H9 (cell line): ENCODE results near the gene TRPM3. TPM values are rescaled to one million over a fixed set of nuclear protein-coding genes. Genes with fewer than 3 reads are reported as not detected.

Source experiments
- DNase-seq: peaks from one replicate; pipeline ENCODE4 v3.0.0-alpha.2; 2017
- H2AFZ ChIP-seq: one replicate; pipeline ENCODE4 v1.6.1; 2013; ENCODE audit warnings: mild to moderate bottlenecking, low read length, control low read depth, moderate library complexity
- H2AK5ac ChIP-seq: 2 replicates; pipeline ENCODE4 v1.6.1; 2013; ENCODE audit warnings: low read length, control low read depth, mixed read lengths; ENCODE audit not compliant: insufficient read length
- H2BK120ac ChIP-seq: one replicate; pipeline ENCODE4 v1.6.1; 2013; ENCODE audit warnings: low read depth, mild to moderate bottlenecking, low read length, control low read depth, inconsistent platforms; ENCODE audit not compliant: poor library complexity, severe bottlenecking
- H2BK12ac ChIP-seq: 2 replicates; pipeline ENCODE4 v1.6.1; 2013; ENCODE audit warnings: low read length, control low read depth, mixed read lengths, low read depth; ENCODE audit not compliant: insufficient read length
- H2BK15ac ChIP-seq: 2 replicates; pipeline ENCODE4 v1.6.1; 2013; ENCODE audit warnings: low read depth, low read length, control low read depth
- H2BK20ac ChIP-seq: one replicate; pipeline ENCODE4 v1.6.1; 2013; ENCODE audit warnings: low read depth, mild to moderate bottlenecking, low read length, control low read depth, inconsistent platforms; ENCODE audit not compliant: poor library complexity, severe bottlenecking
- H2BK5ac ChIP-seq: 2 replicates; pipeline ENCODE4 v1.6.1; 2013; ENCODE audit warnings: low read length, control low read depth, mixed read lengths; ENCODE audit not compliant: insufficient read length
- H3K14ac ChIP-seq: 2 replicates; pipeline ENCODE4 v1.6.1; 2013; ENCODE audit warnings: low read length, control low read depth; ENCODE audit not compliant: insufficient read depth
- H3K18ac ChIP-seq: 2 replicates; pipeline ENCODE4 v1.6.1; 2013; ENCODE audit warnings: low read depth, mild to moderate bottlenecking, mixed read lengths, low read length, control low read depth; ENCODE audit not compliant: insufficient read length
- H3K23ac ChIP-seq: 2 replicates; pipeline ENCODE4 v1.6.1; 2013; ENCODE audit warnings: low read length, control low read depth, mixed read lengths, low read depth; ENCODE audit not compliant: insufficient read length
- H3K23me2 ChIP-seq: 2 replicates; pipeline ENCODE4 v1.6.1; 2013; ENCODE audit warnings: low read depth, mild to moderate bottlenecking, mixed read lengths, low read length, control low read depth; ENCODE audit not compliant: insufficient read length, poor library complexity, severe bottlenecking
- H3K27ac ChIP-seq: 2 replicates; pipeline ENCODE4 v1.5.1; 2013; ENCODE audit warnings: low read length, control low read depth, mixed read lengths, low read depth; ENCODE audit not compliant: insufficient read length
- H3K27me3 ChIP-seq: 2 replicates; pipeline ENCODE4 v1.6.1; 2013; ENCODE audit warnings: low read length, control low read depth, inconsistent platforms; ENCODE audit not compliant: insufficient read depth
- H3K4ac ChIP-seq: 2 replicates; pipeline ENCODE4 v1.6.1; 2013; ENCODE audit warnings: low read depth, mild to moderate bottlenecking, control low read depth, inconsistent platforms, low read length, moderate library complexity
- H3K4me1 ChIP-seq: 2 replicates; pipeline ENCODE4 v1.6.1; 2013; ENCODE audit warnings: low read length, control low read depth, inconsistent platforms; ENCODE audit not compliant: insufficient read depth
- H3K4me2 ChIP-seq: 2 replicates; pipeline ENCODE4 v1.6.1; 2013; ENCODE audit warnings: low read length, control low read depth, mixed read lengths; ENCODE audit not compliant: insufficient read length, insufficient read depth
- H3K56ac ChIP-seq: 2 replicates; pipeline ENCODE4 v1.6.1; 2013; ENCODE audit warnings: low read depth, mild to moderate bottlenecking, mixed read lengths, low read length, control low read depth; ENCODE audit not compliant: insufficient read length
- H3K79me1 ChIP-seq: 2 replicates; pipeline ENCODE4 v1.6.1; 2013; ENCODE audit warnings: low read depth, mild to moderate bottlenecking, moderate library complexity, low read length, control low read depth, inconsistent platforms; ENCODE audit not compliant: insufficient read depth, poor library complexity, severe bottlenecking
- H3K79me2 ChIP-seq: 2 replicates; pipeline ENCODE4 v1.6.1; 2013; ENCODE audit warnings: low read length, control low read depth, inconsistent platforms; ENCODE audit not compliant: insufficient read depth
- H3K9ac ChIP-seq: 2 replicates; pipeline ENCODE4 v1.6.1; 2013; ENCODE audit warnings: low read length, control low read depth, mixed read lengths; ENCODE audit not compliant: insufficient read length; ENCODE audit errors: extremely low read depth
- H3K9me3 ChIP-seq: one replicate; pipeline ENCODE4 v1.6.1; 2013; ENCODE audit warnings: low read depth, low read length, inconsistent platforms; ENCODE audit not compliant: control insufficient read depth
- H3T11ph ChIP-seq: one replicate; pipeline ENCODE4 v1.6.1; 2013; ENCODE audit warnings: mild to moderate bottlenecking, low read length, control low read depth, inconsistent platforms
- H4K20me1 ChIP-seq: one replicate; pipeline ENCODE4 v1.6.1; 2013; ENCODE audit not compliant: control insufficient read depth, insufficient read length, insufficient read depth
- H4K5ac ChIP-seq: 2 replicates; pipeline ENCODE4 v1.6.1; 2013; ENCODE audit warnings: low read depth, mild to moderate bottlenecking, mixed read lengths, low read length, control low read depth; ENCODE audit not compliant: insufficient read length
- H4K8ac ChIP-seq: replicated peaks from 2 replicates; pipeline ENCODE4 v1.6.1; 2013; ENCODE audit warnings: low read length, control low read depth, mixed read lengths, low read depth; ENCODE audit not compliant: insufficient read length
- H4K91ac ChIP-seq: 2 replicates; pipeline ENCODE4 v1.6.1; 2013; ENCODE audit warnings: low read depth, mild to moderate bottlenecking, moderate library complexity, mixed read lengths, low read length, control low read depth; ENCODE audit not compliant: insufficient read length
- H3K27ac Mint-ChIP-seq, 3 experiments: 2 replicates in 2 of 3; 3 replicates in 1 of 3; pipeline ENCODE4 v1.8.0; 2020 to 2021; ENCODE audit warnings: mixed read lengths in 3 of 3, mild to moderate bottlenecking in 1 of 3, moderate library complexity in 1 of 3
- H3K27me3 Mint-ChIP-seq: 2 replicates; pipeline ENCODE4 v1.8.0; 2021; ENCODE audit warnings: low read depth, mild to moderate bottlenecking, moderate library complexity, mixed read lengths
- H3K36me3 Mint-ChIP-seq, 3 experiments: 2 replicates in 2 of 3; 3 replicates in 1 of 3; pipeline ENCODE4 v1.8.0; 2020 to 2021; ENCODE audit warnings: low read depth in 3 of 3, mixed read lengths in 3 of 3; ENCODE audit not compliant: insufficient read depth in 1 of 3
- H3K4me1 Mint-ChIP-seq, 2 experiments: 2 replicates each; pipeline ENCODE4 v1.8.0; 2020; ENCODE audit warnings: mixed read lengths in 2 of 2
- H3K4me3 Mint-ChIP-seq, 2 experiments: 2 replicates in 1 of 2; 3 replicates in 1 of 2; pipeline ENCODE4 v1.8.0; 2020 to 2021; ENCODE audit warnings: mild to moderate bottlenecking in 2 of 2, mixed read lengths in 2 of 2, moderate library complexity in 1 of 2
- H3K9me3 Mint-ChIP-seq, 2 experiments: 2 replicates in 1 of 2; 3 replicates in 1 of 2; pipeline ENCODE4 v1.8.0; 2020; ENCODE audit warnings: mild to moderate bottlenecking in 2 of 2, mixed read lengths in 2 of 2, moderate library complexity in 1 of 2
- WGBS: extraction: QIAGEN DNeasy Blood & Tissue Kit; methylation state at CpG from one replicate; pipeline ENCODE4 v1.1.7; 2013; ENCODE audit warnings: missing lambda C conversion rate, low lambda C conversion rate, mixed read lengths; ENCODE audit not compliant: insufficient read length; ENCODE audit errors: extremely low coverage; 5-methylcytosine and 5-hydroxymethylcytosine counted together
- total RNA-seq: library from RNA; stranded (reverse); gene quantifications from 2 replicates; pipeline ENCODE4 v1.2.1, GENCODE V29; 2021
- TF ChIP-seq, protein P1 (sequence below): fragments of 200-600 bp; sonication (generic); conservative IDR thresholded peaks from 3 replicates; pipeline ENCODE4 v1.8.0; 2021; ENCODE audit warnings: antibody characterized with exemption, mild to moderate bottlenecking

The TRPM3 gene
- total RNA-seq, 1 experiment from 2014 or later = 10.3 TPM

DNA sequence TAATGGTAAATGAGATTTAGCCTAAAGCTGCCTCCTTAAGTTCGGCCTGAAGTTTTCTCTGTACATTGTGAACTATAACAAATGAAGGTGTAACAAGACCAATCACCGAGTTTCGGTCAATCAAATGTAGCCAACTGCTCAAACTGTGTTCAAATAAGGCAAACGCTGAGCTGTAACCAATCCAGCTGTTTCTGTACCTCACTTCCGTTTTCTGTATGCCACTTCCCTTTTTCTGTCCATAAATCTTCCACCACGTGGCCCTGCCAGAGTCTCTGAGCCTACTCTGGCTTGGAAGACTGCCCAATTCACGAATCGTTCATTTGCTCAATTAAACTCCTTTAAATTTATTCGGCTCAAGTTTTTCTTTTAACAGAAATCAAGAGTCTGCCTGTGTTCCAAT is 513.5 kb downstream of the TRPM3 start:
- TF ChIP-seq, protein P1, sequence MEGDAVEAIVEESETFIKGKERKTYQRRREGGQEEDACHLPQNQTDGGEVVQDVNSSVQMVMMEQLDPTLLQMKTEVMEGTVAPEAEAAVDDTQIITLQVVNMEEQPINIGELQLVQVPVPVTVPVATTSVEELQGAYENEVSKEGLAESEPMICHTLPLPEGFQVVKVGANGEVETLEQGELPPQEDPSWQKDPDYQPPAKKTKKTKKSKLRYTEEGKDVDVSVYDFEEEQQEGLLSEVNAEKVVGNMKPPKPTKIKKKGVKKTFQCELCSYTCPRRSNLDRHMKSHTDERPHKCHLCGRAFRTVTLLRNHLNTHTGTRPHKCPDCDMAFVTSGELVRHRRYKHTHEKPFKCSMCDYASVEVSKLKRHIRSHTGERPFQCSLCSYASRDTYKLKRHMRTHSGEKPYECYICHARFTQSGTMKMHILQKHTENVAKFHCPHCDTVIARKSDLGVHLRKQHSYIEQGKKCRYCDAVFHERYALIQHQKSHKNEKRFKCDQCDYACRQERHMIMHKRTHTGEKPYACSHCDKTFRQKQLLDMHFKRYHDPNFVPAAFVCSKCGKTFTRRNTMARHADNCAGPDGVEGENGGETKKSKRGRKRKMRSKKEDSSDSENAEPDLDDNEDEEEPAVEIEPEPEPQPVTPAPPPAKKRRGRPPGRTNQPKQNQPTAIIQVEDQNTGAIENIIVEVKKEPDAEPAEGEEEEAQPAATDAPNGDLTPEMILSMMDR = no peak
- H2AFZ ChIP-seq = no peak overlapping the region
- no peak overlapping the region for H3K4me2 ChIP-seq
- no peak overlapping the region for H4K91ac ChIP-seq
- no peak overlapping the region for H3K14ac ChIP-seq
- no peak for DNase-seq
- H4K5ac ChIP-seq = no peak overlapping the region
- H2BK5ac ChIP-seq = no peak overlapping the region
- Mint-ChIP-seq H3K9me3 (no peaks in the 10 kb centered on the region), H3K4me1 (peaks cover 5 to 11% of the 10 kb centered on the region in 2 experiments), H3K27ac (peak overlapping the region in 1 of 3 experiments; percentile 78; a peak in 2 of 7 replicates), H3K36me3 (no peaks in the 10 kb centered on the region; a peak in 1 of 7 replicates), H3K4me3 (no peak overlapping the region), H3K27me3 (no peaks in the 10 kb centered on the region)
- no CpG with 5 or more reads among the region's 9 CpGs for WGBS
- H3K9ac ChIP-seq = no peak overlapping the region
- H3K18ac ChIP-seq = no peak overlapping the region
- H2BK120ac ChIP-seq = no peak overlapping the region
- no peak overlapping the region for H2BK20ac ChIP-seq
- no peak overlapping the region for H2BK15ac ChIP-seq
- no peak overlapping the region for H3K4ac ChIP-seq
- H3K27ac ChIP-seq = no peak overlapping the region
- H2BK12ac ChIP-seq = no peak overlapping the region
- H4K8ac ChIP-seq = no peak overlapping the region
- no peaks in the 10 kb centered on the region for H3K79me1 ChIP-seq
- H3K23me2 ChIP-seq = no peaks in the 10 kb centered on the region
- H3K56ac ChIP-seq = no peak overlapping the region
- no peaks in the 10 kb centered on the region for H3K27me3 ChIP-seq
- no peaks in the 10 kb centered on the region for H3K9me3 ChIP-seq
- no peak overlapping the region for H3T11ph ChIP-seq
- H2AK5ac ChIP-seq = no peak overlapping the region
- no peaks in the 10 kb centered on the region for H4K20me1 ChIP-seq
- no peaks in the 10 kb centered on the region for H3K79me2 ChIP-seq
- H3K23ac ChIP-seq = no peak overlapping the region
- no peaks in the 10 kb centered on the region for H3K4me1 ChIP-seq
